ENCODE measurements around the gene S1PR5. TPM values are rescaled to one million over a fixed set of nuclear protein-coding genes. Genes with fewer than 3 reads are reported as not detected.

Gene S1PR5
- total and polyA plus RNA-seq, 2 of the 8 experiments (the other 6 are each of a cell fraction or from before 2014, with no cell fraction given), result 2.4 to 8.6 TPM

GRCh38 chr19:10486551-10486950, 30.7 kb downstream of the S1PR5 start:
- Histone ChIP-seq H3K23ac (ENCODE audit: insufficient read length) (no peak overlapping the region), H2BK5ac (ENCODE audit: low read depth, low read length) (no peak overlapping the region), H2AFZ (ENCODE audit: low read length) (no peak overlapping the region), H4K5ac (ENCODE audit: insufficient read length, low read depth, low read length) (no peak overlapping the region), H3K18ac (ENCODE audit: extremely low read depth, low read length) (no peak overlapping the region), H3K36me3 (ENCODE audit: control insufficient read depth in 2 of 4, insufficient read depth in 4 of 4, low read length in 3 of 4) (peaks cover 11 to 50% (median 35%) of the 10 kb centered on the region in 4 experiments), H3K4me2 (ENCODE audit: insufficient read depth in 1 of 2, low read depth in 2 of 2, low read length in 2 of 2) (no peak overlapping the region), H3K9ac (replicated peaks in 1 of 4; ENCODE audit: extremely low read depth in 1 of 4, low read depth in 3 of 4, low read length in 3 of 4) (no peak overlapping the region; a peak in 1 of 7 replicates), H2BK15ac (ENCODE audit: low read length) (no peak overlapping the region), H3K14ac (ENCODE audit: insufficient read length) (no peak overlapping the region), H2BK20ac (ENCODE audit: low read length) (no peak overlapping the region), H3K27me3 (replicated peaks in 1 of 4; ENCODE audit: control insufficient read depth in 3 of 4, extremely low read depth in 1 of 4, insufficient read depth in 3 of 4, low read length in 3 of 4) (no peaks in the 10 kb centered on the region), H4K8ac (ENCODE audit: extremely low read depth, insufficient read depth, low read length) (no peak overlapping the region), H2AK5ac (ENCODE audit: low read depth, low read length) (no peak overlapping the region), H3K9me3 (ENCODE audit: insufficient read depth in 2 of 2, low read depth in 1 of 2, low read length in 1 of 2) (no peaks in the 10 kb centered on the region), H3K27ac (ENCODE audit: low read depth, low read length) (no peak overlapping the region), H4K20me1 (replicated peaks in 1 of 2; ENCODE audit: control insufficient read depth in 1 of 2, insufficient read depth in 2 of 2, low read length in 2 of 2) (peaks cover 0 to 12% of the 10 kb centered on the region in 2 experiments), H3K56ac (replicated peaks; ENCODE audit: insufficient read length, low read depth, low read length) (no peak overlapping the region), H3K4ac (replicated peaks; ENCODE audit: insufficient read length, low read depth, low read length) (no peak overlapping the region), H3K23me2 (ENCODE audit: low read depth, low read length) (no peaks in the 10 kb centered on the region), H3K4me3 (ENCODE audit: extremely low read depth in 1 of 4, insufficient read depth in 2 of 4, low read depth in 3 of 4, low read length in 4 of 4) (no peak overlapping the region), H3K79me1 (ENCODE audit: low read depth, low read length) (peaks cover 3% of the 10 kb centered on the region), H3K4me1 (replicated peaks in 1 of 4; ENCODE audit: control insufficient read depth in 3 of 4, insufficient read depth in 4 of 4, low read length in 3 of 4) (no peaks in the 10 kb centered on the region), H2BK12ac (ENCODE audit: low read depth, low read length) (no peak overlapping the region), H4K91ac (replicated peaks; ENCODE audit: insufficient read length, low read length) (no peak overlapping the region), H3K79me2 (ENCODE audit: control insufficient read depth in 1 of 2, insufficient read depth in 2 of 2, low read length in 2 of 2) (peaks cover 0 to 15% of the 10 kb centered on the region in 2 experiments; a peak in 2 of 4 replicates), H2BK120ac (replicated peaks; ENCODE audit: low read depth, low read length) (no peak overlapping the region)
- POLR2A ChIA-PET (ENCODE audit: partially characterized antibody), result interaction anchor here (1.3 kb wide), 1 partner anchor 69 kb away, joined by 3 read pairs; no protein-coding TSS in a partner anchor
- CTCF ChIA-PET (ENCODE audit: partially characterized antibody), result interaction anchor here (1.0 to 6.3 kb wide), 3 partner anchors 10 to 87 kb away, joined by 4 to 78 read pairs (median 12); no protein-coding TSS in a partner anchor
- FAIRE-seq (no peak), DNase-seq (ENCODE audit: low read depth in 1 of 2, low spot score in 2 of 2) (no peak)
- WGBS, 2 experiments (ENCODE audit: extremely low coverage in 1 of 2, insufficient coverage in 1 of 2, insufficient read length in 1 of 2, insufficient replicate concordance in 2 of 2, low coverage in 1 of 2, low lambda C conversion rate in 2 of 2, missing lambda C conversion rate in 1 of 2), result 95% methylated on average over 13 of the region's 13 CpGs; no CpG with 5 or more reads in 1 of the 2 experiments
- TF ChIP-seq FOSL1 (IDR thresholded peaks at IDR 0.05; ENCODE audit: insufficient read depth, low read depth, low read length) (no peak), SUZ12 (IDR thresholded peaks at IDR 0.05; ENCODE audit: low read length) (no peak), CHD1 (IDR thresholded peaks at IDR 0.05; ENCODE audit: low read depth, low read length) (no peak), YY1 (IDR thresholded peaks at IDR 0.05; ENCODE audit: low read depth, low read length) (no peak), MAX (IDR thresholded peaks at IDR 0.05) (no peak), CBX5 (IDR thresholded peaks at IDR 0.05; ENCODE audit: low read depth, low read length) (no peak), RAD21 (IDR thresholded peaks at IDR 0.05 in 1 of 2, conservative IDR thresholded peaks at IDR 0.05 in 1 of 2; ENCODE audit: low read depth in 2 of 2, low read length in 2 of 2) (no peak), ATF3 (IDR thresholded peaks at IDR 0.05; ENCODE audit: insufficient read depth, low read depth, low read length) (no peak), HDAC6 (IDR thresholded peaks at IDR 0.05; ENCODE audit: low read depth, low read length) (no peak)

Measured in H1 (cell line).